ENCODE data around the gene FOXO4. TPM values are rescaled to one million over a fixed set of nuclear protein-coding genes. Genes with fewer than 3 reads are reported as not detected.

FOXO4 gene
- total and polyA plus RNA-seq, 10 of the 15 experiments (the other 5 are each of a cell fraction or from before 2014, with no cell fraction given) = 0.05 to 6.9 (median 2.3) TPM

DNA sequence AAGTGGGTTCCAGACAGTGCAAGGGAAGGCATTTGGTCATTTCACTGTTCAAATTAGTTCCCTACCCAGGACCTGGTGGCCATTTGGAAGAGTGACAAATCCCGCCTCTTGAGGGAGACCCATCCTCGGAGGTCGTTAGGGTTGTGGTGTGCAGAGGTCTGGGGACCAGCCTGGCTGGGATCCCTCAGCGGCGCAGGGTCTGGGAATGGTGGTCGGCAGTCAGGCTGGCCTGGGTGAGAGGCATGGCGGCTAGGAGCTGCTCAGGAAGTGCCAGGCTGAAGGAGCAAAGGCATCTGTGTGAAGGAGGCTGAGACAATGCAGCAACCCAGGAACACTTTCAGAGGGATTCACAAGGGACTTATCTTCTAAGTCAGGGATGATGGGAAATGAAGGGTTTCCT is 55.7 kb downstream of the FOXO4 start:
- WGBS (ENCODE audit: insufficient coverage, insufficient replicate concordance, low lambda C conversion rate, missing lambda C conversion rate) = 80% methylated on average over 7 of the region's 7 CpGs
- H3K4me2 ChIP-seq (ENCODE audit: control insufficient read depth, insufficient read depth) = no peak overlapping the region
- in situ Hi-C loops (cut with MboI) = no loop called here
- H3K27me3 ChIP-seq (replicated peaks in 1 of 2; ENCODE audit: control insufficient read depth in 2 of 2, insufficient read depth in 2 of 2, low read length in 1 of 2) = no peaks in the 10 kb centered on the region
- TF ChIP-seq SMAD1 (IDR thresholded peaks at IDR 0.05; ENCODE audit: low read depth, partially characterized antibody) = no peak
- TF ChIP-seq, protein P1, sequence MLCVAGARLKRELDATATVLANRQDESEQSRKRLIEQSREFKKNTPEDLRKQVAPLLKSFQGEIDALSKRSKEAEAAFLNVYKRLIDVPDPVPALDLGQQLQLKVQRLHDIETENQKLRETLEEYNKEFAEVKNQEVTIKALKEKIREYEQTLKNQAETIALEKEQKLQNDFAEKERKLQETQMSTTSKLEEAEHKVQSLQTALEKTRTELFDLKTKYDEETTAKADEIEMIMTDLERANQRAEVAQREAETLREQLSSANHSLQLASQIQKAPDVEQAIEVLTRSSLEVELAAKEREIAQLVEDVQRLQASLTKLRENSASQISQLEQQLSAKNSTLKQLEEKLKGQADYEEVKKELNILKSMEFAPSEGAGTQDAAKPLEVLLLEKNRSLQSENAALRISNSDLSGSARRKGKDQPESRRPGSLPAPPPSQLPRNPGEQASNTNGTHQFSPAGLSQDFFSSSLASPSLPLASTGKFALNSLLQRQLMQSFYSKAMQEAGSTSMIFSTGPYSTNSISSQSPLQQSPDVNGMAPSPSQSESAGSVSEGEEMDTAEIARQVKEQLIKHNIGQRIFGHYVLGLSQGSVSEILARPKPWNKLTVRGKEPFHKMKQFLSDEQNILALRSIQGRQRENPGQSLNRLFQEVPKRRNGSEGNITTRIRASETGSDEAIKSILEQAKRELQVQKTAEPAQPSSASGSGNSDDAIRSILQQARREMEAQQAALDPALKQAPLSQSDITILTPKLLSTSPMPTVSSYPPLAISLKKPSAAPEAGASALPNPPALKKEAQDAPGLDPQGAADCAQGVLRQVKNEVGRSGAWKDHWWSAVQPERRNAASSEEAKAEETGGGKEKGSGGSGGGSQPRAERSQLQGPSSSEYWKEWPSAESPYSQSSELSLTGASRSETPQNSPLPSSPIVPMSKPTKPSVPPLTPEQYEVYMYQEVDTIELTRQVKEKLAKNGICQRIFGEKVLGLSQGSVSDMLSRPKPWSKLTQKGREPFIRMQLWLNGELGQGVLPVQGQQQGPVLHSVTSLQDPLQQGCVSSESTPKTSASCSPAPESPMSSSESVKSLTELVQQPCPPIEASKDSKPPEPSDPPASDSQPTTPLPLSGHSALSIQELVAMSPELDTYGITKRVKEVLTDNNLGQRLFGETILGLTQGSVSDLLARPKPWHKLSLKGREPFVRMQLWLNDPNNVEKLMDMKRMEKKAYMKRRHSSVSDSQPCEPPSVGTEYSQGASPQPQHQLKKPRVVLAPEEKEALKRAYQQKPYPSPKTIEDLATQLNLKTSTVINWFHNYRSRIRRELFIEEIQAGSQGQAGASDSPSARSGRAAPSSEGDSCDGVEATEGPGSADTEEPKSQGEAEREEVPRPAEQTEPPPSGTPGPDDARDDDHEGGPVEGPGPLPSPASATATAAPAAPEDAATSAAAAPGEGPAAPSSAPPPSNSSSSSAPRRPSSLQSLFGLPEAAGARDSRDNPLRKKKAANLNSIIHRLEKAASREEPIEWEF (IDR thresholded peaks at IDR 0.05; ENCODE audit: insufficient replicate concordance, low read depth, low read length) = no peak
- TF ChIP-seq, protein P2, sequence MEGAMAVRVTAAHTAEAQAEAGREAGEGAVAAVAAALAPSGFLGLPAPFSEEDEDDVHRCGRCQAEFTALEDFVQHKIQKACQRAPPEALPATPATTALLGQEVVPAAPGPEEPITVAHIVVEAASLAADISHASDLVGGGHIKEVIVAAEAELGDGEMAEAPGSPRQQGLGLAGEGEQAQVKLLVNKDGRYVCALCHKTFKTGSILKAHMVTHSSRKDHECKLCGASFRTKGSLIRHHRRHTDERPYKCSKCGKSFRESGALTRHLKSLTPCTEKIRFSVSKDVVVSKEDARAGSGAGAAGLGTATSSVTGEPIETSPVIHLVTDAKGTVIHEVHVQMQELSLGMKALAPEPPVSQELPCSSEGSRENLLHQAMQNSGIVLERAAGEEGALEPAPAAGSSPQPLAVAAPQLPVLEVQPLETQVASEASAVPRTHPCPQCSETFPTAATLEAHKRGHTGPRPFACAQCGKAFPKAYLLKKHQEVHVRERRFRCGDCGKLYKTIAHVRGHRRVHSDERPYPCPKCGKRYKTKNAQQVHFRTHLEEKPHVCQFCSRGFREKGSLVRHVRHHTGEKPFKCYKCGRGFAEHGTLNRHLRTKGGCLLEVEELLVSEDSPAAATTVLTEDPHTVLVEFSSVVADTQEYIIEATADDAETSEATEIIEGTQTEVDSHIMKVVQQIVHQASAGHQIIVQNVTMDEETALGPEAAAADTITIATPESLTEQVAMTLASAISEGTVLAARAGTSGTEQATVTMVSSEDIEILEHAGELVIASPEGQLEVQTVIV (IDR thresholded peaks at IDR 0.05; ENCODE audit: borderline replicate concordance, partially characterized antibody) = no peak
- TF ChIP-seq JUNB (IDR thresholded peaks at IDR 0.05) = no peak
- no peaks in the 10 kb centered on the region for H3K79me2 ChIP-seq (ENCODE audit: control insufficient read depth, insufficient read depth, low read length)
- ChIA-PET SMC1A (ENCODE audit: uncharacterized antibody, unreplicated experiment) (no interaction called here), POLR2A (no interaction called here), RAD21 (ENCODE audit: unreplicated experiment) (no interaction called here), CTCF (no interaction called here)
- BruUV-seq (replicated peaks) = no TSS peak
- H3K9me3 ChIP-seq (replicated peaks; ENCODE audit: control insufficient read depth, insufficient read depth, low read length) = no peaks in the 10 kb centered on the region
- no peak overlapping the region for H3K9ac ChIP-seq (ENCODE audit: control insufficient read depth, insufficient read depth, low read length)
- no peak overlapping the region for H3K27ac ChIP-seq (ENCODE audit: control insufficient read depth, insufficient read depth)
- no peak overlapping the region for H2AFZ ChIP-seq (ENCODE audit: control insufficient read depth, low read depth, low read length)
- H3K4me1 ChIP-seq (ENCODE audit: control insufficient read depth, insufficient read depth, low read length) = no peaks in the 10 kb centered on the region; the same call in 1 of the 2 replicates
- no peak overlapping the region for H3K4me3 ChIP-seq
- H3K36me3 ChIP-seq (ENCODE audit: control insufficient read depth in 2 of 2, insufficient read depth in 2 of 2, low read length in 1 of 2) = no peaks in the 10 kb centered on the region
- no peaks in the 10 kb centered on the region for H4K20me1 ChIP-seq (ENCODE audit: control insufficient read depth, insufficient read depth)
- intact Hi-C loops (cut with micrococcal nuclease; ENCODE audit: unreplicated experiment) = no loop called here
- ATAC-seq = no peak
- FAIRE-seq = no peak
- DNase-seq (ENCODE audit: low read depth, low spot score) = no peak

Small RNAs within 50 kb of the gene (small RNA-seq; reads per million reads assigned to genes)
- 0.47 reads per million, percentile 7 among the genes with 10 or more reads in this experiment for gene CXorf65

Other genes with a start within 250 kb of the FOXO4 start
Only the 7 nearest of the 11 such genes appear.
- 36.8 and 43.4 TPM in 2 replicates for gene SNX12, start 27.5 kb upstream of the FOXO4 start, total RNA-seq (2014; rRNA removed)
- 29.6 and 31.6 TPM in 2 replicates for gene SNX12, start 27.5 kb upstream of the FOXO4 start, total RNA-seq (2014; rRNA removed; fragmentation: Illumina TruSeq; extraction: Trizol)
- gene SNX12, start 27.5 kb upstream of the FOXO4 start, total RNA-seq (2021) = 47.7 and 50.4 TPM in 2 replicates
- gene SNX12, start 27.5 kb upstream of the FOXO4 start, polyA plus RNA-seq (2011; rRNA removed) = 48.2 and 48.4 TPM in 2 replicates
- gene SNX12, start 27.5 kb upstream of the FOXO4 start, polyA plus RNA-seq (2014; fragmentation: Illumina TruSeq; extraction: Trizol) = 31.4 and 38.3 TPM in 2 replicates
- gene SNX12, start 27.5 kb upstream of the FOXO4 start, polyA plus RNA-seq (2014; fragmentation: Nextera tagmentation; extraction: Ambion mirVana) = 10 to 100 TPM; 13.5 to 22.6 TPM
- gene SNX12, start 27.5 kb upstream of the FOXO4 start, polyA plus RNA-seq (2014; rRNA removed) = 40.0 and 40.6 TPM in 2 replicates
- gene SNX12, start 27.5 kb upstream of the FOXO4 start, polyA plus RNA-seq (2016; fragmentation: Nextera tagmentation; extraction: Ambion mirVana) = 1 to 10 TPM; 4.4 TPM
- 0.54 and 2.3 TPM in 2 replicates for gene CXorf65, start 10.9 kb downstream of the FOXO4 start, total RNA-seq (2014; rRNA removed)
- 2.5 and 4.0 TPM in 2 replicates for gene CXorf65, start 10.9 kb downstream of the FOXO4 start, total RNA-seq (2014; rRNA removed; fragmentation: Illumina TruSeq; extraction: Trizol)
- 4.0 and 4.8 TPM in 2 replicates for gene CXorf65, start 10.9 kb downstream of the FOXO4 start, total RNA-seq (2021)
- gene CXorf65, start 10.9 kb downstream of the FOXO4 start, polyA plus RNA-seq (2011; rRNA removed) = 4.8 and 9.0 TPM in 2 replicates
- gene CXorf65, start 10.9 kb downstream of the FOXO4 start, polyA plus RNA-seq (2014; fragmentation: Illumina TruSeq; extraction: Trizol) = 2.1 and 27.5 TPM in 2 replicates
- gene CXorf65, start 10.9 kb downstream of the FOXO4 start, polyA plus RNA-seq (2014; fragmentation: Nextera tagmentation; extraction: Ambion mirVana) = 1 to 10 TPM; 2.1 to 2.8 TPM
- gene CXorf65, start 10.9 kb downstream of the FOXO4 start, polyA plus RNA-seq (2014; rRNA removed) = 1.8 and 2.7 TPM in 2 replicates
- 1 to 10 TPM in 1 of 2 experiments, under 1 TPM in 1; 0.82 to 2.4 TPM for gene CXorf65, start 10.9 kb downstream of the FOXO4 start, polyA plus RNA-seq (2016; fragmentation: Nextera tagmentation; extraction: Ambion mirVana)
- 58.6 and 63.9 TPM in 2 replicates for gene IL2RG, start 15.7 kb downstream of the FOXO4 start, total RNA-seq (2014; rRNA removed)
- gene IL2RG, start 15.7 kb downstream of the FOXO4 start, total RNA-seq (2014; rRNA removed; fragmentation: Illumina TruSeq; extraction: Trizol) = 79.4 and 89.8 TPM in 2 replicates
- gene IL2RG, start 15.7 kb downstream of the FOXO4 start, total RNA-seq (2021) = 155 and 159 TPM in 2 replicates
- 523 and 686 TPM in 2 replicates for gene IL2RG, start 15.7 kb downstream of the FOXO4 start, polyA plus RNA-seq (2011; rRNA removed)
- gene IL2RG, start 15.7 kb downstream of the FOXO4 start, polyA plus RNA-seq (2014; fragmentation: Illumina TruSeq; extraction: Trizol) = 485 TPM in 2 replicates
- 100 to 1,000 TPM; 135 to 138 TPM for gene IL2RG, start 15.7 kb downstream of the FOXO4 start, polyA plus RNA-seq (2014; fragmentation: Nextera tagmentation; extraction: Ambion mirVana)
- 189 and 207 TPM in 2 replicates for gene IL2RG, start 15.7 kb downstream of the FOXO4 start, polyA plus RNA-seq (2014; rRNA removed)
- 100 to 1,000 TPM; 236 to 269 TPM for gene IL2RG, start 15.7 kb downstream of the FOXO4 start, polyA plus RNA-seq (2016; fragmentation: Nextera tagmentation; extraction: Ambion mirVana)
- gene MED12, start 22.7 kb downstream of the FOXO4 start, total RNA-seq (2014; rRNA removed) = 14.8 and 20.3 TPM in 2 replicates
- 5.7 and 5.9 TPM in 2 replicates for gene MED12, start 22.7 kb downstream of the FOXO4 start, total RNA-seq (2014; rRNA removed; fragmentation: Illumina TruSeq; extraction: Trizol)
- gene MED12, start 22.7 kb downstream of the FOXO4 start, total RNA-seq (2021) = 28.5 and 28.8 TPM in 2 replicates
- 4.9 and 13.0 TPM in 2 replicates for gene MED12, start 22.7 kb downstream of the FOXO4 start, polyA plus RNA-seq (2011; rRNA removed)
- 18.3 and 18.9 TPM in 2 replicates for gene MED12, start 22.7 kb downstream of the FOXO4 start, polyA plus RNA-seq (2014; fragmentation: Illumina TruSeq; extraction: Trizol)
- 1 to 10 TPM in 1 of 2 experiments, under 1 TPM in 1; 0.68 to 1.7 TPM for gene MED12, start 22.7 kb downstream of the FOXO4 start, polyA plus RNA-seq (2014; fragmentation: Nextera tagmentation; extraction: Ambion mirVana)
- 13.5 and 15.2 TPM in 2 replicates for gene MED12, start 22.7 kb downstream of the FOXO4 start, polyA plus RNA-seq (2014; rRNA removed)
- 10 to 100 TPM; 13.9 to 14.0 TPM for gene MED12, start 22.7 kb downstream of the FOXO4 start, polyA plus RNA-seq (2016; fragmentation: Nextera tagmentation; extraction: Ambion mirVana)
- 0.16 and 0.23 TPM in 2 replicates for gene NLGN3, start 49.0 kb downstream of the FOXO4 start, total RNA-seq (2014; rRNA removed)
- 0.14 and 0.18 TPM in 2 replicates for gene NLGN3, start 49.0 kb downstream of the FOXO4 start, total RNA-seq (2014; rRNA removed; fragmentation: Illumina TruSeq; extraction: Trizol)
- gene NLGN3, start 49.0 kb downstream of the FOXO4 start, total RNA-seq (2021) = 0.33 and 0.56 TPM in 2 replicates
- 0.33 and 0.48 TPM in 2 replicates for gene NLGN3, start 49.0 kb downstream of the FOXO4 start, polyA plus RNA-seq (2011; rRNA removed)
- 0.48 and 0.73 TPM in 2 replicates for gene NLGN3, start 49.0 kb downstream of the FOXO4 start, polyA plus RNA-seq (2014; fragmentation: Illumina TruSeq; extraction: Trizol)
- under 1 TPM; 0.07 to 0.13 TPM for gene NLGN3, start 49.0 kb downstream of the FOXO4 start, polyA plus RNA-seq (2014; fragmentation: Nextera tagmentation; extraction: Ambion mirVana)
- gene NLGN3, start 49.0 kb downstream of the FOXO4 start, polyA plus RNA-seq (2014; rRNA removed) = 0.50 and 0.61 TPM in 2 replicates
- gene NLGN3, start 49.0 kb downstream of the FOXO4 start, polyA plus RNA-seq (2016; fragmentation: Nextera tagmentation; extraction: Ambion mirVana) = under 1 TPM; 0.21 to 0.42 TPM
- not detected in 2 replicates for gene GJB1, start 127.4 kb downstream of the FOXO4 start, total RNA-seq (2014; rRNA removed)
- gene GJB1, start 127.4 kb downstream of the FOXO4 start, total RNA-seq (2014; rRNA removed; fragmentation: Illumina TruSeq; extraction: Trizol) = not detected in 2 replicates
- 0.13 TPM in 1 of 2 replicates, not detected in the other for gene GJB1, start 127.4 kb downstream of the FOXO4 start, total RNA-seq (2021)
- not detected in 2 replicates for gene GJB1, start 127.4 kb downstream of the FOXO4 start, polyA plus RNA-seq (2011; rRNA removed)
- not detected in 2 replicates for gene GJB1, start 127.4 kb downstream of the FOXO4 start, polyA plus RNA-seq (2014; fragmentation: Illumina TruSeq; extraction: Trizol)
- gene GJB1, start 127.4 kb downstream of the FOXO4 start, polyA plus RNA-seq (2014; fragmentation: Nextera tagmentation; extraction: Ambion mirVana) = not detected
- gene GJB1, start 127.4 kb downstream of the FOXO4 start, polyA plus RNA-seq (2014; rRNA removed) = not detected in 2 replicates
- not detected for gene GJB1, start 127.4 kb downstream of the FOXO4 start, polyA plus RNA-seq (2016; fragmentation: Nextera tagmentation; extraction: Ambion mirVana)
- 12.6 and 14.5 TPM in 2 replicates for gene ZMYM3, start 158.3 kb downstream of the FOXO4 start, total RNA-seq (2014; rRNA removed)
- gene ZMYM3, start 158.3 kb downstream of the FOXO4 start, total RNA-seq (2014; rRNA removed; fragmentation: Illumina TruSeq; extraction: Trizol) = 9.9 and 10.1 TPM in 2 replicates
- 27.4 and 28.1 TPM in 2 replicates for gene ZMYM3, start 158.3 kb downstream of the FOXO4 start, total RNA-seq (2021)
- gene ZMYM3, start 158.3 kb downstream of the FOXO4 start, polyA plus RNA-seq (2011; rRNA removed) = 9.0 and 19.6 TPM in 2 replicates
- gene ZMYM3, start 158.3 kb downstream of the FOXO4 start, polyA plus RNA-seq (2014; fragmentation: Illumina TruSeq; extraction: Trizol) = 18.6 and 20.3 TPM in 2 replicates
- 1 to 10 TPM; 2.3 to 5.1 TPM for gene ZMYM3, start 158.3 kb downstream of the FOXO4 start, polyA plus RNA-seq (2014; fragmentation: Nextera tagmentation; extraction: Ambion mirVana)
- 19.8 and 20.0 TPM in 2 replicates for gene ZMYM3, start 158.3 kb downstream of the FOXO4 start, polyA plus RNA-seq (2014; rRNA removed)
- gene ZMYM3, start 158.3 kb downstream of the FOXO4 start, polyA plus RNA-seq (2016; fragmentation: Nextera tagmentation; extraction: Ambion mirVana) = 1 to 10 TPM; 9.6 to 10.0 TPM

Measured in GM12878 (cell line).